ENCODE results near the gene CDH4. TPM values are rescaled to one million over a fixed set of nuclear protein-coding genes. Genes with fewer than 3 reads are reported as not detected.

CDH4 gene
- polyA plus RNA-seq, 4 donors: 0.09 to 4.1 (median 0.25) TPM

GRCh38 chr20:61864481-61864880, 612.4 kb downstream of the CDH4 start:
- Histone ChIP-seq H3K36me3 (ENCODE audit: control insufficient read depth in 3 of 3, insufficient read depth in 2 of 3, low read depth in 1 of 3, low read length in 3 of 3) (no peaks in the 10 kb centered on the region), H3K4me3 (ENCODE audit: low read depth in 1 of 3, low read length in 3 of 3) (no peak overlapping the region), H3K9me3 (ENCODE audit: control insufficient read depth in 2 of 2, insufficient read depth in 1 of 2, low read depth in 1 of 2, low read length in 1 of 2) (no peaks in the 10 kb centered on the region), H3K27ac (ENCODE audit: low read depth in 1 of 3, low read length in 2 of 3) (no peak overlapping the region), H3K27me3 (ENCODE audit: control insufficient read depth in 3 of 3, insufficient read depth in 3 of 3, low read length in 3 of 3) (peaks cover 0 to 2% (median 0%) of the 10 kb centered on the region in 3 donors), H3K4me1 (ENCODE audit: control insufficient read depth in 3 of 3, insufficient read depth in 2 of 3, low read depth in 1 of 3, low read length in 2 of 3) (no peaks in the 10 kb centered on the region)
- DNase-seq: no peak
- no peak for FAIRE-seq
- WGBS, 3 donors: 84 to 89% (median 84%) methylated on average over 12 of the region's 12 CpGs

GRCh38 chr20:61865353-61865752, 613.3 kb downstream of the CDH4 start:
- FAIRE-seq: no peak
- no peak overlapping the region for H3K27ac ChIP-seq (ENCODE audit: low read depth in 1 of 3, low read length in 2 of 3)
- no peak for DNase-seq
- 44 to 74% (median 53%) methylated on average over 1 of the region's 1 CpG for WGBS, 3 donors
- peaks cover 0 to 1% of the 10 kb centered on the region in 2 donors for H3K9me3 ChIP-seq (ENCODE audit: control insufficient read depth in 2 of 2, insufficient read depth in 1 of 2, low read depth in 1 of 2, low read length in 1 of 2)
- no peaks in the 10 kb centered on the region for H3K4me1 ChIP-seq (ENCODE audit: control insufficient read depth in 3 of 3, insufficient read depth in 2 of 3, low read depth in 1 of 3, low read length in 2 of 3)
- no peak overlapping the region for H3K4me3 ChIP-seq (ENCODE audit: low read depth in 1 of 3, low read length in 3 of 3)
- H3K27me3 ChIP-seq (ENCODE audit: control insufficient read depth in 3 of 3, insufficient read depth in 3 of 3, low read length in 3 of 3): peaks cover 0 to 2% (median 0%) of the 10 kb centered on the region in 3 donors
- no peaks in the 10 kb centered on the region for H3K36me3 ChIP-seq (ENCODE audit: control insufficient read depth in 3 of 3, insufficient read depth in 2 of 3, low read depth in 1 of 3, low read length in 3 of 3)

GRCh38 chr20:61866165-61866564, 614.1 kb downstream of the CDH4 start:
- H3K27me3 ChIP-seq (ENCODE audit: control insufficient read depth in 3 of 3, insufficient read depth in 3 of 3, low read length in 3 of 3): peaks cover 0 to 2% (median 0%) of the 10 kb centered on the region in 3 donors
- FAIRE-seq (no peak), DNase-seq (no peak)
- H3K9me3 ChIP-seq (ENCODE audit: control insufficient read depth in 2 of 2, insufficient read depth in 1 of 2, low read depth in 1 of 2, low read length in 1 of 2): peaks cover 0 to 1% of the 10 kb centered on the region in 2 donors
- no peaks in the 10 kb centered on the region for H3K4me1 ChIP-seq (ENCODE audit: control insufficient read depth in 3 of 3, insufficient read depth in 2 of 3, low read depth in 1 of 3, low read length in 2 of 3)
- no peak overlapping the region for H3K27ac ChIP-seq (ENCODE audit: low read depth in 1 of 3, low read length in 2 of 3)
- no peaks in the 10 kb centered on the region for H3K36me3 ChIP-seq (ENCODE audit: control insufficient read depth in 3 of 3, insufficient read depth in 2 of 3, low read depth in 1 of 3, low read length in 3 of 3)
- H3K4me3 ChIP-seq (ENCODE audit: low read depth in 1 of 3, low read length in 3 of 3): no peak overlapping the region
- 59 to 76% (median 71%) methylated on average over 5 of the region's 5 CpGs for WGBS, 3 donors

- DNase-seq: no peak
- H3K36me3 ChIP-seq (ENCODE audit: control insufficient read depth in 3 of 3, insufficient read depth in 2 of 3, low read depth in 1 of 3, low read length in 3 of 3): no peaks in the 10 kb centered on the region
- FAIRE-seq: no peak
These were observed 615.9 kb downstream of the CDH4 start for GRCh38 chr20:61868006-61868405.

GRCh38 chr20:61868466-61869090, 616.5 kb downstream of the CDH4 start:
- Histone ChIP-seq H3K9me3 (ENCODE audit: control insufficient read depth in 2 of 2, insufficient read depth in 1 of 2, low read depth in 1 of 2, low read length in 1 of 2) (peaks cover 0 to 1% of the 10 kb centered on the region in 2 donors), H3K4me3 (ENCODE audit: low read depth in 1 of 3, low read length in 3 of 3) (no peak overlapping the region), H3K36me3 (ENCODE audit: control insufficient read depth in 3 of 3, insufficient read depth in 2 of 3, low read depth in 1 of 3, low read length in 3 of 3) (no peaks in the 10 kb centered on the region), H3K27ac (ENCODE audit: low read depth in 1 of 3, low read length in 2 of 3) (no peak overlapping the region), H3K27me3 (ENCODE audit: control insufficient read depth in 3 of 3, insufficient read depth in 3 of 3, low read length in 3 of 3) (peaks cover 0 to 2% (median 0%) of the 10 kb centered on the region in 3 donors), H3K4me1 (ENCODE audit: control insufficient read depth in 3 of 3, insufficient read depth in 2 of 3, low read depth in 1 of 3, low read length in 2 of 3) (no peaks in the 10 kb centered on the region)
- DNase-seq: no peak
- 56 to 87% (median 64%) methylated on average over 13 of the region's 13 CpGs for WGBS, 3 donors
- FAIRE-seq: no peak

More at GRCh38 chr20:61868006-61868405, 615.9 kb downstream of the CDH4 start:
- Histone ChIP-seq H3K9me3 (ENCODE audit: control insufficient read depth in 2 of 2, insufficient read depth in 1 of 2, low read depth in 1 of 2, low read length in 1 of 2) (peaks cover 0 to 1% of the 10 kb centered on the region in 2 donors), H3K4me3 (ENCODE audit: low read depth in 1 of 3, low read length in 3 of 3) (no peak overlapping the region), H3K27me3 (ENCODE audit: control insufficient read depth in 3 of 3, insufficient read depth in 3 of 3, low read length in 3 of 3) (peaks cover 0 to 2% (median 0%) of the 10 kb centered on the region in 3 donors), H3K27ac (ENCODE audit: low read depth in 1 of 3, low read length in 2 of 3) (no peak overlapping the region), H3K4me1 (ENCODE audit: control insufficient read depth in 3 of 3, insufficient read depth in 2 of 3, low read depth in 1 of 3, low read length in 2 of 3) (no peaks in the 10 kb centered on the region)
- WGBS, 3 donors: 75 to 91% (median 81%) methylated on average over 13 of the region's 13 CpGs

GRCh38 chr20:61869750-61870507, 617.9 kb downstream of the CDH4 start:
- 70 to 74% (median 72%) methylated on average over 23 to 24 of the region's 24 CpGs for WGBS, 3 donors
- no peak for FAIRE-seq
- H3K9me3 ChIP-seq (ENCODE audit: control insufficient read depth in 2 of 2, insufficient read depth in 1 of 2, low read depth in 1 of 2, low read length in 1 of 2): peaks cover 0 to 1% of the 10 kb centered on the region in 2 donors

GRCh38 chr20:61871160-61871559, 619.1 kb downstream of the CDH4 start:
- Histone ChIP-seq H3K4me1 (ENCODE audit: control insufficient read depth in 3 of 3, insufficient read depth in 2 of 3, low read depth in 1 of 3, low read length in 2 of 3) (no peaks in the 10 kb centered on the region), H3K27ac (ENCODE audit: low read depth in 1 of 3, low read length in 2 of 3) (no peak overlapping the region), H3K36me3 (ENCODE audit: control insufficient read depth in 3 of 3, insufficient read depth in 2 of 3, low read depth in 1 of 3, low read length in 3 of 3) (no peaks in the 10 kb centered on the region), H3K27me3 (ENCODE audit: control insufficient read depth in 3 of 3, insufficient read depth in 3 of 3, low read length in 3 of 3) (no peaks in the 10 kb centered on the region), H3K9me3 (ENCODE audit: control insufficient read depth in 2 of 2, insufficient read depth in 1 of 2, low read depth in 1 of 2, low read length in 1 of 2) (peaks cover 0 to 1% of the 10 kb centered on the region in 2 donors), H3K4me3 (ENCODE audit: low read depth in 1 of 3, low read length in 3 of 3) (no peak overlapping the region)
- FAIRE-seq: no peak
- 75 to 85% (median 80%) methylated on average over 6 of the region's 6 CpGs for WGBS, 3 donors
- no peak for DNase-seq

More at GRCh38 chr20:61869750-61870507, 617.9 kb downstream of the CDH4 start:
- Histone ChIP-seq H3K27me3 (ENCODE audit: control insufficient read depth in 3 of 3, insufficient read depth in 3 of 3, low read length in 3 of 3) (peaks cover 0 to 2% (median 0%) of the 10 kb centered on the region in 3 donors), H3K36me3 (ENCODE audit: control insufficient read depth in 3 of 3, insufficient read depth in 2 of 3, low read depth in 1 of 3, low read length in 3 of 3) (no peaks in the 10 kb centered on the region), H3K27ac (ENCODE audit: low read depth in 1 of 3, low read length in 2 of 3) (no peak overlapping the region), H3K4me1 (ENCODE audit: control insufficient read depth in 3 of 3, insufficient read depth in 2 of 3, low read depth in 1 of 3, low read length in 2 of 3) (no peaks in the 10 kb centered on the region), H3K4me3 (ENCODE audit: low read depth in 1 of 3, low read length in 3 of 3) (no peak overlapping the region)
- no peak for DNase-seq

GRCh38 chr20:61871913-61872312, 619.9 kb downstream of the CDH4 start:
- no peaks in the 10 kb centered on the region for H3K27me3 ChIP-seq (ENCODE audit: control insufficient read depth in 3 of 3, insufficient read depth in 3 of 3, low read length in 3 of 3)
- no peak for DNase-seq
- no peak overlapping the region for H3K27ac ChIP-seq (ENCODE audit: low read depth in 1 of 3, low read length in 2 of 3)
- peaks cover 0 to 1% of the 10 kb centered on the region in 2 donors for H3K9me3 ChIP-seq (ENCODE audit: control insufficient read depth in 2 of 2, insufficient read depth in 1 of 2, low read depth in 1 of 2, low read length in 1 of 2)
- no peak for FAIRE-seq
- no peaks in the 10 kb centered on the region for H3K36me3 ChIP-seq (ENCODE audit: control insufficient read depth in 3 of 3, insufficient read depth in 2 of 3, low read depth in 1 of 3, low read length in 3 of 3)
- H3K4me1 ChIP-seq (ENCODE audit: control insufficient read depth in 3 of 3, insufficient read depth in 2 of 3, low read depth in 1 of 3, low read length in 2 of 3): no peaks in the 10 kb centered on the region
- WGBS, 3 donors: 71 to 86% (median 74%) methylated on average over 8 of the region's 8 CpGs
- no peak overlapping the region for H3K4me3 ChIP-seq (ENCODE audit: low read depth in 1 of 3, low read length in 3 of 3)
